ENCODE measurements around the gene FTL. TPM values are rescaled to one million over a fixed set of nuclear protein-coding genes. Genes with fewer than 3 reads are reported as not detected.

The FTL gene
- total RNA-seq, 1 experiment from 2014 or later: 1,245 TPM

GRCh38 chr19:48922548-48923490 is 42.3 kb upstream of the FTL start:
- no peak overlapping the region for H2BK120ac ChIP-seq (ENCODE audit: low read depth, low read length, poor library complexity, severe bottlenecking)
- no peak overlapping the region for H2AK5ac ChIP-seq (ENCODE audit: insufficient read length, low read length)
- H3K4me1 ChIP-seq (ENCODE audit: insufficient read depth, low read length): no peaks in the 10 kb centered on the region
- TF ChIP-seq CTCF (conservative IDR thresholded peaks at IDR 0.05): no peak
- Mint-ChIP-seq H3K4me3 (no peak overlapping the region), H3K9me3 (no peaks in the 10 kb centered on the region), H3K27ac (peak overlapping the region in 1 of 3 experiments; percentile 29; a peak in 2 of 7 replicates), H3K36me3 (ENCODE audit: insufficient read depth in 1 of 3, low read depth in 3 of 3) (peaks cover 8 to 39% (median 30%) of the 10 kb centered on the region in 3 experiments), H3K4me1 (0 out of 4 replicates have a peak, but pooled peaks cover 2% of the 10 kb centered on the region in 2 experiments), H3K27me3 (ENCODE audit: low read depth) (no peaks in the 10 kb centered on the region; the same call in 1 of the 2 replicates)
- no peak overlapping the region for H2BK12ac ChIP-seq (ENCODE audit: insufficient read length, low read depth, low read length)
- H3K4me2 ChIP-seq (ENCODE audit: insufficient read depth, insufficient read length, low read length): no peak overlapping the region
- H3K23me2 ChIP-seq (ENCODE audit: insufficient read length, low read depth, low read length, poor library complexity, severe bottlenecking): no peaks in the 10 kb centered on the region
- WGBS (ENCODE audit: extremely low coverage, insufficient read length, low lambda C conversion rate): no CpG with 5 or more reads among the region's 18 CpGs
- no peak overlapping the region for H3K23ac ChIP-seq (ENCODE audit: insufficient read length, low read depth, low read length)
- no peak overlapping the region for H3T11ph ChIP-seq (ENCODE audit: low read length)
- H2AFZ ChIP-seq (ENCODE audit: low read length): no peak overlapping the region
- no peaks in the 10 kb centered on the region for H3K27me3 ChIP-seq (ENCODE audit: insufficient read depth, low read length)
- H3K4ac ChIP-seq (ENCODE audit: low read depth, low read length): no peak overlapping the region
- H2BK5ac ChIP-seq (ENCODE audit: insufficient read length, low read length): no peak overlapping the region
- H3K14ac ChIP-seq (ENCODE audit: insufficient read depth, low read length): no peak overlapping the region
- H3K56ac ChIP-seq (ENCODE audit: insufficient read length, low read depth, low read length): no peak overlapping the region
- H3K27ac ChIP-seq (ENCODE audit: insufficient read length, low read depth, low read length): no peak overlapping the region
- H4K8ac ChIP-seq (replicated peaks; ENCODE audit: insufficient read length, low read depth, low read length): no peak overlapping the region
- H3K9me3 ChIP-seq (ENCODE audit: control insufficient read depth, low read depth, low read length): no peaks in the 10 kb centered on the region
- H3K79me2 ChIP-seq (ENCODE audit: insufficient read depth, low read length): no peaks in the 10 kb centered on the region
- H3K18ac ChIP-seq (ENCODE audit: insufficient read length, low read depth, low read length): no peak overlapping the region
- H3K79me1 ChIP-seq (ENCODE audit: insufficient read depth, low read depth, low read length, poor library complexity, severe bottlenecking): no peaks in the 10 kb centered on the region
- no peak overlapping the region for H4K91ac ChIP-seq (ENCODE audit: insufficient read length, low read depth, low read length)
- H4K20me1 ChIP-seq (ENCODE audit: control insufficient read depth, insufficient read depth, insufficient read length): no peaks in the 10 kb centered on the region
- H2BK15ac ChIP-seq (ENCODE audit: low read depth, low read length): no peak overlapping the region
- DNase-seq: no peak
- H2BK20ac ChIP-seq (ENCODE audit: low read depth, low read length, poor library complexity, severe bottlenecking): no peak overlapping the region
- no peak overlapping the region for H4K5ac ChIP-seq (ENCODE audit: insufficient read length, low read depth, low read length)
- H3K9ac ChIP-seq (ENCODE audit: extremely low read depth, insufficient read length, low read length): no peak overlapping the region

All from H9 (cell line).